ENCODE results near the gene MYMX.

MYMX gene

GRCh38 chr6:44265722-44266233 is 49.1 kb downstream of the MYMX start:
- no peak for DNase-seq

GRCh38 chr6:44266347-44266746 is 49.6 kb downstream of the MYMX start:
- no peak for DNase-seq

DNA sequence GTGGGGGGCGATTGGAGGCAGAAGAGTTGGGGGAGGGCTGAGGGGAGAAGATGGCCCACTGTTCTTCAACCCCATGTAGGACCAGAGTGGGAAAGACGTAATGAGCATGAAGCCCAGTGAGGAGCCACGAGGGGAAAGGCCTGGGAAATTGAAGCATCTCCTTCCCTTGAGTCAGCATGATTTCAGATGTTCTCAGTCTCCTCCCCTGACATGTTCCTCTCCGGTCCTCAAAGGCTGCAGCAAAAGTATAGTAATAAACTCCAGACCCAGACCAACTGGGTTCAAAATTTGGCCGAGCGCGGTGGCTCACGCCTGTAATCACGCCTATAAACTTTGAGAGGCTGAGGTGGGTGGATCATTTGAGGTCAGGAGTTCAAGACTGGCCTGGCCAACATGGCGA is 50.5 kb downstream of the MYMX start:
- DNase-seq: no peak
